Rectal smooth muscle tissue (tissue), 1 donor: Measurements from ENCODE around the gene POLR2H.
A peak's percentile ranks its signal among the peaks of the same experiment; 100 is the strongest.

Source experiments
- H3K27ac ChIP-seq: one replicate; pipeline ENCODE4 v1.7.0; 2013; ENCODE audit warnings: low read depth, low read length, inconsistent platforms
- H3K27me3 ChIP-seq: one replicate; pipeline ENCODE4 v1.7.0; 2013; ENCODE audit warnings: low read length; ENCODE audit not compliant: control insufficient read depth, insufficient read depth
- H3K36me3 ChIP-seq: one replicate; pipeline ENCODE4 v1.7.0; 2013; ENCODE audit warnings: low read length; ENCODE audit not compliant: control insufficient read depth, insufficient read depth
- H3K4me1 ChIP-seq: one replicate; pipeline ENCODE4 v1.7.0; 2013; ENCODE audit warnings: low read length; ENCODE audit not compliant: control insufficient read depth, insufficient read depth
- H3K4me3 ChIP-seq: one replicate; pipeline ENCODE4 v1.7.0; 2013; ENCODE audit warnings: low read length
- H3K9ac ChIP-seq: one replicate; pipeline ENCODE4 v1.7.0; 2013; ENCODE audit warnings: low read length

Gene POLR2H

GRCh38 chr3:184372296-184372821 is 10.8 kb downstream of the POLR2H start:
- H3K27ac ChIP-seq, result no peak overlapping the region
- no peak overlapping the region for H3K9ac ChIP-seq
- no peaks in the 10 kb centered on the region for H3K36me3 ChIP-seq
- peaks cover 1% of the 10 kb centered on the region for H3K27me3 ChIP-seq
- H3K4me3 ChIP-seq, result no peak overlapping the region
- H3K4me1 ChIP-seq, result peaks cover 5% of the 10 kb centered on the region

GRCh38 chr3:184372911-184373310 is 11.4 kb downstream of the POLR2H start:
- peaks cover 4% of the 10 kb centered on the region for H3K27me3 ChIP-seq
- no peaks in the 10 kb centered on the region for H3K36me3 ChIP-seq
- no peak overlapping the region for H3K27ac ChIP-seq
- H3K4me3 ChIP-seq, result no peak overlapping the region
- peaks cover 5% of the 10 kb centered on the region for H3K4me1 ChIP-seq
- H3K9ac ChIP-seq, result no peak overlapping the region

- Histone ChIP-seq H3K4me3 (no peak overlapping the region), H3K9ac (no peak overlapping the region), H3K4me1 (peaks cover 7% of the 10 kb centered on the region), H3K27ac (no peak overlapping the region), H3K27me3 (peaks cover 9% of the 10 kb centered on the region), H3K36me3 (no peaks in the 10 kb centered on the region)
These were observed 11.9 kb downstream of the POLR2H start for GRCh38 chr3:184373422-184373821.

GRCh38 chr3:184375747-184376461 is 14.4 kb downstream of the POLR2H start:
- Histone ChIP-seq H3K9ac (no peak overlapping the region), H3K4me1 (peaks cover 12% of the 10 kb centered on the region), H3K27ac (no peak overlapping the region), H3K27me3 (peaks cover 20% of the 10 kb centered on the region), H3K36me3 (no peaks in the 10 kb centered on the region), H3K4me3 (no peak overlapping the region)

- Histone ChIP-seq H3K4me1 (peaks cover 7% of the 10 kb centered on the region), H3K36me3 (no peaks in the 10 kb centered on the region), H3K27me3 (peaks cover 27% of the 10 kb centered on the region), H3K27ac (no peak overlapping the region), H3K9ac (no peak overlapping the region), H3K4me3 (no peak overlapping the region)
These were observed 15.9 kb downstream of the POLR2H start for GRCh38 chr3:184377374-184377773.

GRCh38 chr3:184377882-184378445 is 16.5 kb downstream of the POLR2H start, which contains the start of gene THPO:
TSS of gene THPO (minus strand) at chr3:184378207. CDS start at chr3:184376259, 1,948 bp downstream.
- no peak within 1 kb of the TSS for H3K9ac ChIP-seq
- peak within 1 kb of the TSS; percentile 63 for H3K27ac ChIP-seq
- no peak within 1 kb of the TSS for H3K4me3 ChIP-seq
- H3K36me3 ChIP-seq, result no peaks in the 10 kb centered on the region
- H3K4me1 ChIP-seq, result peaks cover 7% of the 10 kb centered on the region
- peaks cover 27% of the 10 kb centered on the region for H3K27me3 ChIP-seq

- Histone ChIP-seq H3K4me3 (peak overlapping the region; percentile 35), H3K36me3 (no peaks in the 10 kb centered on the region), H3K9ac (peak overlapping the region; percentile 53), H3K27ac (peak overlapping the region; percentile 63), H3K4me1 (peaks cover 7% of the 10 kb centered on the region), H3K27me3 (peaks cover 27% of the 10 kb centered on the region)
These were observed 17.3 kb downstream of the POLR2H start for GRCh38 chr3:184378651-184379357.

- peak within 1 kb of the TSS; percentile 53 for H3K9ac ChIP-seq
- H3K4me3 ChIP-seq, result peak within 1 kb of the TSS; percentile 40
- peaks cover 27% of the 10 kb centered on the region for H3K27me3 ChIP-seq
- H3K27ac ChIP-seq, result peak within 1 kb of the TSS; percentile 63
- peaks cover 7% of the 10 kb centered on the region for H3K4me1 ChIP-seq
- H3K36me3 ChIP-seq, result no peaks in the 10 kb centered on the region
These were observed 18.1 kb downstream of the POLR2H start, which contains the start of gene CHRD for GRCh38 chr3:184379358-184380184. TSS of gene CHRD (plus strand) at chr3:184380054. CDS start at chr3:184380319, 265 bp downstream.

GRCh38 chr3:184380185-184380626 is 18.7 kb downstream of the POLR2H start:
- Histone ChIP-seq H3K27ac (no peak overlapping the region), H3K36me3 (no peaks in the 10 kb centered on the region), H3K4me3 (peak overlapping the region; percentile 40), H3K27me3 (peaks cover 27% of the 10 kb centered on the region), H3K9ac (no peak overlapping the region), H3K4me1 (peaks cover 7% of the 10 kb centered on the region)

- Histone ChIP-seq H3K27ac (no peak overlapping the region), H3K4me3 (peak overlapping the region; percentile 40), H3K9ac (no peak overlapping the region), H3K4me1 (peaks cover 7% of the 10 kb centered on the region), H3K36me3 (no peaks in the 10 kb centered on the region), H3K27me3 (peaks cover 27% of the 10 kb centered on the region)
These were observed 19.2 kb downstream of the POLR2H start for GRCh38 chr3:184380627-184381260.
